ENCODE measurements around the gene CDK6.

The CDK6 gene

DNA sequence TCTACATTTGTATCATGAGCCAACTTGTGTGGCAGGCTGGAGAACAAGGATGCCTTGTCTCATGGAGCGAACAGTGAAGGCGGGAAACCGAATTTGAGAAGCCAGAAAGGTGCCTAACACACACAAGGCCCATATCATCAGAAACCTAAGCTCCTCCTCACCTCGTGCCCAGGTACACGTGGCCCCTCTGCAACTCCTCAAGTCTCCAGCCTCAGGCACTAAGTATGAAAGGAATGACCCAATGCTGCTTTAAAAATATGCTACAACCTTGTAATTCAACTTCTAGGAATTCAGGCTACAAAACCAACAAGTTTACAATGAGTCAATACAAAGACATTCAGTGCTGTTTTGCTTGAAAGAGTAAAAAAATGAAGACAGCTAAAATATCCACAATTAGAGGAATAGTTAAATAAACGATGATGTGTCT is 95.7 kb downstream of the CDK6 start:
- in situ Hi-C loops (cut with MboI; ENCODE audit: low sequenced_read_pairs), result no loop called here

DNA sequence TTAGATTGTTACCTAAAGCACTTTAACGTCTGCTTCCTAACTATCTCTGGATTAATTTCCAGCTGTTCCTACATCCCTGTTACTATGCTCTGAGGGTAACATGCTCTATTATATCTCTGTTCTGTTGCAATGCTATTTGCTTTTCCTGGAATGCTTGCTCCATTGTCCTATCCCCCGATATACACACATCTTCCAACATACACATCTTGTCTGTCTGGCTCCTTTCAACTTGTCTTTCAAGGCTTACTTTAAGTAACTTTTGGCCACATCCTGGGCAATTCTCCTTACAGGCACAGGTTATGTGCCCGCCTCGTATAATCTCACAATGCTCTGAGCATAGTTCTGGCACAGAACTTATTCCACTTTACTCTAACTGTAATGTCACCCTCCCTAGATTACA is 96.2 kb downstream of the CDK6 start:
- in situ Hi-C loops (cut with MboI; ENCODE audit: low sequenced_read_pairs), result no loop called here

DNA sequence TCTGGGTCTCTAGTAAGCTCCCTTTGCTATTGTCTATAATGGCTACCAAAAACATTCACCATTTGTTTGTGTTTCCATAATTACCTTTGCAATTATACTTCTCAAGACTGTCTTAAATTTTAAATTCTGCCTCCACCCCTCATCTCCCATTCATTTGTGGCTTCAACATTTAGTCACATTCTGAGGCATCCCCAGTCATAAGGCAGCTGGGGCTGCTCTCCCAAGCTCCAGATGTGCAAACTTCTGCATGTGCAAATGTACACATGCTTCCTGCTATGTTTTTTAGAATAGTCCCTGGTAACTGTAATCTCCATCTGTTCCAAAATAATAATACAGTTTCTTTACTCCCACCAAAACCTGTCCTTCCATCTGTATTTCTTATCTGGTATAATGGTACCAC is 97.3 kb downstream of the CDK6 start:
- in situ Hi-C loops (cut with MboI; ENCODE audit: low sequenced_read_pairs), result no loop called here

DNA sequence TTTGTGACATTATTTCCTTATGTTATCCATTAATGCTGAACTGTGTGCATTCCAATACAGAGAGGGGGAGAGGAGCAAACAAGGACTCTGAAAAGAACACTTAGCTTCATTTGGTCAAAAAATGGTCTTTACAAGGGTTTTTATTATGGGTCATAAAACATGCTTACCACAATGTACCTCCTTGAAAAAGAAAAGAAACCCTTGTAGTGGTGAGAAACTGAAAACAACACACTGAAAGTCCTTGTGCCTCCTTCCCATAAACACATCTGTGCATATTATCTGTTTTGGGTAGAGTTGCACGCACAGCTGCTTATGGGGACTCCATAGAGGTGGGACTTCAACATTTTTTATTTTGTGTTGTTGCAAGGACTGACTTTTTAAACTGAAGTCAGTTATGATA is 98.7 kb downstream of the CDK6 start:
- in situ Hi-C loops (cut with MboI; ENCODE audit: low sequenced_read_pairs), result no loop called here

DNA sequence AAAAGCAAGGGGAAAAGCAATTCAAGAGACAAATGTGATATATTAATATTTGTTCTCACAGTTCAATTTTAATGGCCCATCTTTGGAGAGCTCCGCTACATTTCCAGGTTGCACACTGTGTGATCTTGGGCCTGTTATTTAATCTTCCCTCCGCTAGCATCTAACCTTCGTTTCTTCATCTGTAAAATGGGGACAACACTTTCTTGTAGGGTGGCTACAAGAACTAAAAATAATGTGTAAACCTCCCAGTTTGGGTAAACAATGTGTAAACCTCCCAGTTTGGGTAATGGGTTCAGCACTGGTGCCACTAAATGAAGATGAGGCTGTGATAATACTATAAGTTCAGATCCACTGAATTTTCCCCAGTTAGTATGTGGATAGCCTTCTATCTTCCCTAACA is 99.5 kb downstream of the CDK6 start:
- in situ Hi-C loops (cut with MboI; ENCODE audit: low sequenced_read_pairs), result no loop called here

DNA sequence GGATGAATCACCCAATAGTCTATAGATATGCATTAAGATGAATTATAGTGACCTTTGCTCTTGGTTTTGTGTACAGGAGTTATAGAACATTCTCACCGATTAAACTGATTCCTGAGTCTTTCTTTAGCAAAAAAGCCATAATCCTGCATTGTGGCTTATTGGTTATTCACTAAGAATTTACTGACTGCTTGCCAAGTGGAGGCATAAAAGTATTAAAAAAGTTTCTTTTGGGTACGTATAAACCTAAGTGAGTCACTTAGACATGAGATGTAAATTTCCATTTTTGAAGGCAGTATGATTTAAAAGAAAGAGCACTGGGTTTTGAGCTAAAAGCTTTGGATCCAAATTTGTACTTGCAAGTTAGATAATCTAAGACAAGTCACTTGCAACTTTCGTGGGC is 100.7 kb downstream of the CDK6 start:
- in situ Hi-C loops (cut with MboI; ENCODE audit: low sequenced_read_pairs), result no loop called here

DNA sequence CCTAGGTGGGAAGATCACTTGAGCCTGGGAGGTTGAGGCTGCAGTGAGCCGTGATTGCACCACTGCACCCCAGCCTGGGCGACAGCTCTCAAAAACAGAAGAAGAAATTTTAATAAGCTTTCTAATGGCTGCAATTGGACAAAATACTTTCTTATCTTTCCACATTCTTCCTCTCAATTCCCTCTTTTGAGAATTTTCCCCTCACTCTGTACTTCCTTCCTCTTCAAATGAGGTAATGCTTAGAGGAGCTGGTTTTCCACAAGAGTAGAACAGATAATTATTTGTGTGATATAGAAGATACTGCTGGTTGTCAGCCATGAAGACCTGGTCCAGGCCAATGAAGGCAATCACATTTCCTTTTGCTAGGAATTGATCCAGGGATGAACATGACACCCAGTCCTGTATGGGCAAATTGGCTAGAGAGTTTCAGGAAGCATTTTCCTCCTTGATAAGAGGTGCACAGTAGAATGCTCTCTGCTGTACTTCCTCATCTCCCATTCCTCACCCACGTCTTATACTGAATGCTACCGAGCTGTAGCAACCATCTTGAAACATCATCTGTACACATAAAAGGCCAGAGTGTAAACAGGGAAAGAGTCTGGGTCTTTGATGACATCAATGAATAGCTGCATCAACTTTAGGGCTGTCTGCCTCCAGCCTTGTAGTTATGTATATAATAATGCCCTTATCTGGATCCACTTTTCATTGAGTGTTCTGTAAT is 103.9 kb downstream of the CDK6 start:
- in situ Hi-C loops (cut with MboI; ENCODE audit: low sequenced_read_pairs), result no loop called here

DNA sequence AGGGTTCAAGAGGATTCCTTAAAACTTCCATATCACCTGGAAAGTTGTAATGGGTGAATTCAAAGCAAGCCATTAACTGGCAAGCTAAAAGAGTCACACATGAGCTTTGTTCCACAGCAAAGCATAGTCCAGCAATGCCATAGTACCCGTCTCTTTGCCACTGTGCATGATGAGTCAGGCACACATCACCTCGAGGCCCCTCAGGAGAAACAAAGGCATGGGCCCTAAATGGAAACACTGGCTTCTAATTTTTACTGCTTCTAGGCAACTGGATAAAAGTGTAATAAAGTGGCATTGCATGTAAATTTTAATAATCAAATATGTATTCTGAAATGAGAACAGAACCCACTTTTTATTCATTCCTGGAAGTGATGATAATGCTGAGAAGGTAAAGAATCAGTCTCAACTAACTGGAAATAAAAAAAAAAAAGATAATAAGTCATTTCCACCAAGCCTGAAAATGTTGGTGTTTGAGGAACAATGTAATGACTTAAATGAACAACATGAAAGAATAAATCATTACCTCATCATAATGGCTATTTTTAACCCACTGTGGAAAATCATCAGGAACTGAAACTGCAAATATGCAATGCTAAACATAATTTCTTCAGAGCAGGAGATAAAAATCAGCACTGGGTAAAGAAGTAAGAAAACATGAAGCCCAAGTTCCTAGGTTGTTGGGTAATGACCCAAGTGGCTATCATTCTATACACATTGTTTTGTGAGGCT is 104.9 kb downstream of the CDK6 start:
- in situ Hi-C loops (cut with MboI; ENCODE audit: low sequenced_read_pairs), result no loop called here

DNA sequence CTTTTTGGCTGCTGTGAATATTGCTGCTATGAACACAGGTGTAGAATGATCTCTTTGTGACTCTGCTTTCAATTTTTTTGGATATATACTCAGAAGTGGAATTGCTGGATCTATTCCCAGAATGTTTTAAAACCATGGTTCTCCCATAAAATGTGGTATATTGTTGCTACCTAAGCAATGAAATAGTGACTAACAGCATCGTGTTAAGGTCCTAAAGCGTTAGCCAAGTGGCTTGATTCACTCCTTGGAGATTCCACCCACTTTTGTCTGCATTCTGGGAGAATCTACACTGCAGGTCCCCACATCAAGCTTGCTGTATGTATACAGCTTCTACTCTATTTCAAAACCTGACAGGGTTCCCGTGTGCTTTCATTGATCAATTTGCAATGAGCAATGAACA is 105.6 kb downstream of the CDK6 start:
- in situ Hi-C loops (cut with MboI; ENCODE audit: low sequenced_read_pairs), result no loop called here

DNA sequence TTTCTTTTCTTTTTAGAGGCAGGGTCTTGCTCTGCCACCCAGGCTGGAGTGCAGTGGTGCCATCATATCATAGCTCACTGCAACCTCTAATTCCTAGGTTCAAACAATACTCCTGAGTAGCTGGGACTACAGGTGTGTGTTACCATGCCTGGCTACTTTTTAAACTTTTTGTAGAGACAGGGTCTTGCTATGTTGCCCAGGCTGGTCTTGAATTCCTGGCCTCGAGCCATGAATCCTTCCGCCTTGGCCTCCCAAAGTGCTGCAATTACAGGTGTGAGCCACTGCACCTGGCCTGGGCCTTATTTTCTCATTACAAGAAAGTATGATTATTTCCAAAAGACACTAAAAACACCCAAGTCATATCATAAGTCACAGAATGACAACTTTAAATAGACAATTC is 106.6 kb downstream of the CDK6 start:
- in situ Hi-C loops (cut with MboI; ENCODE audit: low sequenced_read_pairs), result no loop called here

DNA sequence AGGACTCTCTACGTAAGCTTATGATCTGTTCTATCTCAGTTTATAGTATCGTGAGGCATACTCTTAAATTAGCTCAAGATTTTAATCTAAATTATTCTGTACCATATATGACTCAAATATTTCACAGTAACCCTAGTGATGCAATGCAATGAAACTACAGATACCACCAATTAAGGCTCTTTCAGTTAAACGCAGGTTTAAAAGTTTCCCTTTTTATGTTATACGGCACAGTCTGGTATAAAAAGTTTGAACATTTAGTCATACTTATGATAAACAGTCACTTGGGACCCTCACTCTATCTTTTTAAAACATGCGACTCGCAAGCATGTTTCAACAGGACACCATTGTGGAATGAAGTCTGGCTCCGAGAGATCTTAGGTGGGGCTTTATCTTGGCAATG is 107.2 kb downstream of the CDK6 start:
- in situ Hi-C loops (cut with MboI; ENCODE audit: low sequenced_read_pairs), result no loop called here

DNA sequence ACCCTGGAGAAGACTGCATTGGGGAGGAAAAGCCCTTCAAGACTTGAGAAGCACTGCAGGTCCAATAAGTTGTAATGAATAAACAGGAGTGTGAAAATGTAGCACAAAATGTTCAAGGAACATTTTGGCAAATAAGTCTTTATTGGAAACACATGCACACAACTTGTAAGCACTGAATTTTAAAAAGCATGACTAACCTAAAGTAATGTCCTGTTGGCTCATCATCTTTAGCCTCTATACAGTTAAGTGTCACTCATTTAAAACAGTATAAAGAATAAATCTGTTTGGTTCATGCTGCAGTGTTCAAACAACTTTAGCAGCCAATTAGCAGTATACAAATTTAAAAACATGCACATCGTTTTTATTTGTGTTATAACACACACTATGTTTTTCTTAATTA is 108.6 kb downstream of the CDK6 start:
- in situ Hi-C loops (cut with MboI; ENCODE audit: low sequenced_read_pairs), result no loop called here

DNA sequence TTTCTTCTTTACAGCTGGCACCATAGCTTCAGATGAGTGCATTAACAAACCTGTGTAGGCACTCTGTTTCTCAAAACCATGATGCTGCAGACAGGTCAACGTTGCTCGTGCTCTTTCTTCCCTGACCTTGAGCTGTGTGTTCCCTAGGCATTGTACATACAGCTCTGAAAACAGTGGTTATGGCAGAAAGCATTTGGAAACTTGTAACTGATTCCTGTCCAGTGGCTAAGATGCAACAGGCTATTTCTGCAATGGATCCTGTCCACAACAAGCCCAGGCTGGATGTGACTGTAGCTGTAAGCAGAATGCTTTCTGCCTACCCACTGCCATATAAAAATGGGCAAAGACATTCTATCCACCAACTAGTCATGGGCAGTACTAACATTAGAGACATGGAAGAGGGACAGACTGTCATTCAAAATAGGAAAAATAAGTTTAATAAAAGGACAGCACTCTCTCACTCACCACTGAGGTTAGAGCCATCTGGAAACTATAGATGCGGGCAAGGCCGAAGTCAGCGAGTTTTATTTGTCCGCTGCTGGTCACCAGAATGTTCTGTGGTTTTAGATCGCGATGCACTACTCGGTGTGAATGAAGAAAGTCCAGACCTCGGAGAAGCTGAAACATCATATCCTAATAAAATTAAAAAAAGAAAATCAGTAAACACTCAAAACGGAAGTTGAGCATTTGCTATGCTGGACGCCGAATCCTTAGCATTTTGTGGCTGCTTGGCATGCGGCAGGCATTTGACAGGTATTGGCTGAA is 111.0 kb downstream of the CDK6 start:
- in situ Hi-C loops (cut with MboI; ENCODE audit: low sequenced_read_pairs), result no loop called here

DNA sequence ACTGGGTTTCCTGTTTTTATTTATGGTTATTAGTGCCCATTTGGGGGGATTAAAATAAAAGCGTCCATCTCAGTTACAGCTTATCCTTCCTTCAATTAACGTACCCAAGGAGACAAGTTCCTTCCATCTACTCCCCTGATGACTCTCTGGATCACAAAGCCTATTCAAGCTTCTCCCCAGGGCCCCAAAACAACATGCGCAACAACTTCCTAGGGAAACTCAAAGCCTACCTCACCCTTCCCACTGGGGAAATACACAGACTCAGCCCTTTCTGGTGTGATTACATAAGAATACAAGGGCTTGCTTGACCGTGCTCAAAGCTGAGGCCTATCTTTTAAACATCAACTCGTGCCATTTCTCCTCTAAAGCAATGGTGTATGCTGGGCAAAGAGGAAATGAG is 112.4 kb downstream of the CDK6 start:
- in situ Hi-C loops (cut with MboI; ENCODE audit: low sequenced_read_pairs), result no loop called here

DNA sequence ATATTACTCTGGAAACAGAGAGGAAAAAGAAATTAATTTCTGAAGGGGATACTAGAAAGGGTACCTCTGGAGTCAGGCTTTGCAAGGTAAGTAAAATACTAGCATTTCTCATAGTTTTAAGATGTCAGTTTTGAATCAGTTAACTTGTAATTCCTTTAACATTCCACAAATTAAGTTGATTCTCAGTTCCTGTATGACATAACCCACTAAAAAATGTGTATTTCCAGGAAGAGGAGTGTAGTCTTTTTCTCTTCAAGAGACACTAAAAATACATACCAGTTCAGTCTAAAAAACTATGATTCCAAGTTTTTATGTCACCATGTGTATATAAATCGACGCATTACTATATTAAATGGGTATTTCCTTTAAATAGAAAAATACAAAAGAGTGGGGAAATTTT is 113.2 kb downstream of the CDK6 start:
- in situ Hi-C loops (cut with MboI; ENCODE audit: low sequenced_read_pairs), result no loop called here

DNA sequence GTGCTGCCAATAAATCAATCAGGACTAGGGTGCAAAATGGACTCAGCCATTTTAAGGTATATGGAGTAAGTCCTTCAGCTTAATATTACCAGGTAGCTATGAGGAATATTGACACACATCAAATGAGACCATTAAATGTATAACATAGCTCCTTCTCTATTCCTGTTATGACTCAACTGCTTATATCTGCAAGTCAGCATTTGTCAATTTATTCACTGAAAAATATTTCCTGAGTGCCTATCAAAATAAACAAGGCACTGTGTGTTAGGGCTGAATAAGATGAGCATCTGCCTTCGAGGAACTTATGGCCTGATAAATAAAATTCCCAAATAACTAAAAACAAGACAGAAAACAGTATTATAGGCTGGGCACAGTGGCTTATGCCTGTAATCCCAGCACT is 113.8 kb downstream of the CDK6 start:
- in situ Hi-C loops (cut with MboI; ENCODE audit: low sequenced_read_pairs), result no loop called here

DNA sequence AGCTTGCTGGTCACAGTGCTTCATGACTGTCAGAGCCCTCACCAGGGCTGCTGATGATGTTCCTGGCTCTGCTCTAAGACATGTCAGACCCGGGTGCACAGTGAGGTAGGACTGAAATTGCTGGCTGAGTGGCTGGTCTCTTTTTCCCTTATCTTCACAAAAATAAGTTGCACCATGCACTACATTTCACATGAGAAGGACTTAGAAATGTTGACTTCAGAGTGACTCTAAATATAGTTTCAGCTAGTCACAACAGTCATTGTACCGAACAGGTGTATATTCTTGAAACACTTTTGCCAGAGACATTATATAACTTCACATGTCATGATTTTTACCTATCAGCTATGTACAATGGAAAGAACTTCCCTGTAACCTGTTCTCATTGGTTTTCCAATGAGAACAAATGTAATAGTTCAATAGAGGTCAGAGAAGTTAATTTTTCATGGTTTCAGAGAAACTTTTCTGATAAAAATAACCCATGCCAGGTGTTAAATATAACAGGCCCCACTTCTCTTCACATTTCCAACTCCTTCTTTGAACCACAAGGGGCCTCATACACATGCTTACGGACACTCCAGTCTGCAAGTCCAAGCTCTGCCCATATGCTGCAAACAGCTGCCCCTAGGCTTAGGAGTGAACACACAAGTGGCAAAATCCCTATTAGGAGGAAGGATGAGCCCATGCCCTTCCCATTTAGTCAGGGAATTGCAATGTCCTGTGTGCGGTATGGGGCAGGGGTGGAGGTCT is 115.6 kb downstream of the CDK6 start:
- in situ Hi-C loops (cut with MboI; ENCODE audit: low sequenced_read_pairs), result no loop called here

DNA sequence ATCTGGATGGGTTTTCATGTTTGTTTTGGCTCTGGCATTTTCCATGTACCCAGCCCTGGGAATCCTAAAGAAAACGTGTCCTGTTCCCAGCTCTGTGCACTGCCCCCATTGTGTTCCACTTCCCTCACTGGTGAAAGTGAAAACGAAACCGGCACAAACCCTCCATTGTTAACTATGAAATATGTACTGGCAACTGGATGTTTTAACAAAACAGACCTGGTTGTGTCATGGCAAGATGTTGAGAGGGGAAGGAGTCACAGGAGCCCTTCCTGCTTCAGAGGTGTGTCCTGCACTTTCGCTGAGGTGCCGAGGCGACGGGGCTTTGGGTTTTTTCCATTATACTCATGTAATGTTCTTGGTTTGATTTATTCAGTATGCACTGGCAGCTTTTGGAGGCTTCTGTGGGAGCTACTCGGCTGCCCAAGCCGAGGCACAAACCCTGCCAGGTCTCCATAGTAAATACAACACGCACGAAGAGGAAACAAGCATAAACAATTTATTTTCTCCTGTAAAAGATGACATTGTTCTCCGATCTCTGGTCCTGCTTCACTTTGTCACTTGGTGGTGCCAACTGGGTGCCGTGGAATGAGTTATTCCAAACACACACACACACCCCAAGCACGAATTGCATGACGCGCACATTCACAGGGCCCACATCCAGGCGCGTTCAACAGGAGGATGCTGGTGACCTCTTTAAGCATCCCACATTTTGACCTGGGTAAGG is 118.2 kb downstream of the CDK6 start:
- in situ Hi-C loops (cut with MboI; ENCODE audit: low sequenced_read_pairs), result no loop called here

DNA sequence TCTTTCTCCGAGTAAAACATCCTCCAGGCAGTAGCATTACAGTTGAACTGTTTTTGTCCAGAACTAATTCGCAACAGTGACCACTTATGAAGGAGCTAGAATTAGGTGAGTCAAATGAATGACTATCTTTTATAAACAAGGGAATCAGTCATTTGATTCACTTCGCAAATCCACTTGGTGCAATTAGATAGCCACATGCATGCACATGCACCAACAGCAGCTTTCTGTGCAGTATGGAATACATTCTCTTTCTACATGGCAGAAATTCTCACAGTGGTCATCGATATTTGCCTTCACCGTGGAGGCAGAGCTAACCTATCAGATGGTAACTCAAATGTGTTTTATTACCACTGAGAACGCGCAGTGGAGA is 118.8 kb downstream of the CDK6 start:
- in situ Hi-C loops (cut with MboI; ENCODE audit: low sequenced_read_pairs), result no loop called here

DNA sequence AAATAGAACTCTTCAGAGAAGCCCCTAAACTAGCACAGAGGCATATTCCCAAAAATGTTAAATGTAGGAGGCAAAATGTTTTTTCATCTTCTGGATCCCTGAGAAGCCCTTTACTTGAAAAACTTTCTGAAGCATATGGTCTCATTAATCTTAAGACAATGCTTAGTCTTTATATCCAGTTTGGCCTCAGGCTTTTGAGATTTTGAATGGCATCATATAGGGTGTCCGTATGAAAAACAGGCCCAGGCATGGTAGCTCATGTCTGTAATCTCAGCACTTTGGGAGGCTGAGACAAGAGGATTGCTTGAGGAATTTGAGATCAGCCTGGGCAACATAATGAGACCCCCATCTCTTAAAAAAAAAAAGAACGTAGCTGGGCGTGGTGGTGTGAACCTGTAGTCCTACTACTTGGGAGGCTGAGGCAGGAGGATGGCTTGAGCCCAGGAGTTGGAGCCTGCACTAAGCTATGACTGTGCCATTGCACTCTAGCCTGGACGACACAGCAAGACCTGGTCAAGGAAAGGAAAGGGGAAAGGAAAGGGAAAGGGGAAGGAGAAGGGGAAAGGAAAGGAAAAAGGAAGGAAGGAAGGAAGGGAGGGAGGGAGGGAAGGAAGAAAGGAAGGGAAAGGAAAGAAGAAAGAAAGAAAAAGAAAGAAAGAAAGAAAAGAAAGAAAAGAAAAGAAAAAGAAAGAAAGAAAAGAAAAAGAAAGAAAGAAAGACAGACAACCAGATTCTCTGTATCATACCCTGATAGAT is 119.4 kb downstream of the CDK6 start:
- in situ Hi-C loops (cut with MboI; ENCODE audit: low sequenced_read_pairs), result no loop called here

Data from HL-60/S4 (cell line).